Measurements from ENCODE around the gene IL17RA.
"Not testable (repeated sequence)": the region's sequence is repeated elsewhere in the genome, so short reads cannot be mapped to it uniquely, and the experiment has no call there.

Gene IL17RA

DNA sequence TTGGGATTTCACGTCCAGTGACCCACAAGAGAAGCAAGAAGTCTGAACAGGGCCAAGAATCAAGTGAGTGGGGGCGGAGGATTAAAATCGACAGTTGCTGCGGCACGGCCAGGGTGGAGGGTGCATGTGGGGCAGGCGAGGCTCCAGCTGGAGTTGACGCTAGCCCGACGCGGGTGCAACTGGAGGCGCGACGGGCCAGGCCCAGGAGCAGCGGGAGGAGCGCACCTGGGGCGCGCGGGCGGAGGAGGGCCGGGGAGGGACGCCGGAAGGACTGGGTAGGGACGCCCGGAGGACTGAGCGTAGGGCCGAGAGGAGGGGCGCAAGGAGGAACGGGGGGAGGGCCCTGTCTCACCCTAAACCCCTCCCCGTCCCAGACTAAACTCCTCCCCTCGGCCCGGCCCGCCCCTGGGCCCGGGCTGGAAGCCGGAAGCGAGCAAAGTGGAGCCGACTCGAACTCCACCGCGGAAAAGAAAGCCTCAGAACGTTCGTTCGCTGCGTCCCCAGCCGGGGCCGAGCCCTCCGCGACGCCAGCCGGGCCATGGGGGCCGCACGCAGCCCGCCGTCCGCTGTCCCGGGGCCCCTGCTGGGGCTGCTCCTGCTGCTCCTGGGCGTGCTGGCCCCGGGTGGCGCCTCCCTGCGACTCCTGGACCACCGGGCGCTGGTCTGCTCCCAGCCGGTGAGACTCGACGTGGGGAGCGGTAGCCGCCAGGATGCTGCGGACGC, at the start of gene IL17RA:
TSS of gene IL17RA (plus strand) at position 447 of the 723 bp plus-strand sequence. CDS start at position 539, 92 bp downstream.
- DNase-seq (ENCODE audit: low read depth in 2 of 2): peak; percentile 90 to 95

DNA sequence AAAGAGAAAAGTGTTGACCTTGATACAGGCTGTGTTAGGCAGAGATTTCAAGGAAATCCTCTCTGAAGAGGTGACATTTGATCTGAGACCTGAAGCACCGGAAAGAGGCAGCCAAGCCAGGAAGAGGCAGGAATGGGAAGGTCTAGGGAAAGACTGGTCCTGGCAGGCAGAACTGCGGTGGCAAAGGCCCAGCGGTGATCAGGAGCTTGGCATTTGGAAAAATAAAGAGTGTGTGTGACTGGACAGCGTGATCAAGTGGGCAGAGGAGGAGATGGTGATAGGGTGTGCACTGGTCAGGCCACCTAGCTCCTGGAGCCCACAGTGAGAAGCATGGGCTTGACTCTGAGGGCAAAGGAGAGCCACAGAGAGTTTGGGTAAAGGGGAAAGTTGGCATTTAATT, 49.6 kb upstream of the IL17RA start:
- no peak for DNase-seq (ENCODE audit: low read depth in 2 of 2)

GRCh38 chr22:17035976-17036841, 48.6 kb upstream of the IL17RA start:
- DNase-seq (ENCODE audit: low read depth in 2 of 2): not testable (repeated sequence)

DNA sequence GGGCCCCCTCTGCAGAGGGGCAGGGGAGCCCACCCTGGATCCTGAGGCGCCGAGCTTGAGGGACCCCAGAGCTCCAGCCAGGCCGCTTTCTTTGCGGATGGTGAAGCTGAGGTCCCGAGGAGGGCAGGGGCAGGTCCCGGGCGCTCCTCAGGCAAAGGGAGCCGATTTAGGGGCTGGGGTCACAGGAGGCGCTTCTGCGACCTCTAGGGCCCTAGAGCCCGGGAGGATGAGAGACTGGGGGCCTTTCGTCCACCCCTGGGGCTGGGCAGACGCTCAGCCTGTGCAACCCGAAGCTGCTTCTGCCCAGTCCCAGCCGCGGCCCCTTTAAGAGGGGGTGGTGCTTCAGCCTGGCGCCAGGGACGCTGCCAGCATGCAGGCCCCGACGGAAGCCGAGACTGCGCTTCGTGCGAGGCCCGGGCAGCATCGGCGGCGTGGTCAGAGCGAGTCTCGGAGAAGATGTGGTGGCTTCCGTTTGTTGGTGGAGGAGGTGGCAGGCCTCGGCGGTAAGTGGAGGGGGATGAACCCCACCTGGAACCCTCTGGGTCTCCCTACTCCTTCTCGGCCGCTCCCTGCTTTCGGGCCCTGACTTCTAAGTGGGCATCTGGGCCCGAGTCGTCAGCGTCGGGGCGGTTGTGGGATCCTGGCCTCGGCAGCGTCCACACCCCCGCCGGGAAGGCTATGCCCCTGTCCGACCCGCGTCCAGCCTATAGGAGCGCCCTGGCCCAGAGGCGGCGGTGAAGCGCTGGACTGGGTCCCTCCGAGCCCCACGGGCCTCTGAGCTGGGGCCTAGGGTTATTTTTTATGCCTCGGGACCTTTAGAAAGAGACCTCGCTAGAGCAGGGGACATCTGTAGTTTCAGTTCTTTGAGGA, 47.7 kb upstream of the IL17RA start:
- not testable (repeated sequence) for DNase-seq (ENCODE audit: low read depth in 2 of 2)

GRCh38 chr22:17043521-17043920, 41.3 kb upstream of the IL17RA start:
- no peak for DNase-seq (ENCODE audit: low read depth in 2 of 2)

- no peak for DNase-seq (ENCODE audit: low read depth in 2 of 2)
Measured at GRCh38 chr22:17046566-17047348, 38.0 kb upstream of the IL17RA start.

- DNase-seq (ENCODE audit: low read depth in 2 of 2): no peak
Measured at GRCh38 chr22:17047656-17048055, 37.1 kb upstream of the IL17RA start.

DNA sequence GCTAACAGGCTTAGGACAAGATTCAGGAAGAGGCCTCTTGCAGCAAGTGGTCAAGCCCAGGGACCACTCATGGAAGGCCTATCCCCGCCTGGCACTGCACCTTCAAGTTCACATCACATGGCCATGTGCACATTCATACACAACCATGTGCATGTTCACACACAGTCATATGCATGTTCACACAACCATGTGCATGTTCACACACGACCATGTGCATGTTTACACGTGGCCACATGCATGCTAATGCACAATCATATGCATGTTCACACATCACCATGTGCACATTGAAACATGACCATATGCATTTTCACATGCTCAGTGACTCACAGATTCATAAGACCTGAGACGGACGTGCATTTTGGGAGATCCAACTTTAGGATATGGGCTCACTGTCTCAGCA, 28.7 kb upstream of the IL17RA start:
- DNase-seq (ENCODE audit: low read depth in 2 of 2): no peak

DNA sequence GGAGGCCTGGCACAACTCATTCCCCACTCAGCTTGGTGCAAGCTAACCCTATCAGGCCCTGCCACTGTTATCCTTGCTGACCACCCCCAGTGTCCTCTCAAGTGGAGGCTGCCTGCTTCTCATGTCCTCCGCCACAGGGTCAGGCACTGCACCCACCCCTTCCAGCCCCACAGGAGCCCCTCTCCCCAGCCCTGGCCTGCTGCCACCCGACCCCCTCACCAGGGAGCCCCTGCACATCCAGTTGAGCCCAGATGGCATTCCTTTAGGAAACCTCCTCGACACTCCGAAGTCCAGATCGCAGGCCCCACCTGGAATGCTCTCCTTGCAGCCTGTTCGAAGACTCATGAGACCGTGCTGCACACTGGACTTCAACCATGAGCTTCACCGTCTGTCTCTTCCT, 28.0 kb upstream of the IL17RA start:
- DNase-seq (ENCODE audit: low read depth in 2 of 2): no peak

GRCh38 chr22:17057959-17058814, 26.6 kb upstream of the IL17RA start:
- peak in 1 of 2 donors; percentile 25 for DNase-seq (ENCODE audit: low read depth in 2 of 2)

GRCh38 chr22:17060126-17060525, 24.7 kb upstream of the IL17RA start:
- DNase-seq (ENCODE audit: low read depth in 2 of 2): no peak

DNA sequence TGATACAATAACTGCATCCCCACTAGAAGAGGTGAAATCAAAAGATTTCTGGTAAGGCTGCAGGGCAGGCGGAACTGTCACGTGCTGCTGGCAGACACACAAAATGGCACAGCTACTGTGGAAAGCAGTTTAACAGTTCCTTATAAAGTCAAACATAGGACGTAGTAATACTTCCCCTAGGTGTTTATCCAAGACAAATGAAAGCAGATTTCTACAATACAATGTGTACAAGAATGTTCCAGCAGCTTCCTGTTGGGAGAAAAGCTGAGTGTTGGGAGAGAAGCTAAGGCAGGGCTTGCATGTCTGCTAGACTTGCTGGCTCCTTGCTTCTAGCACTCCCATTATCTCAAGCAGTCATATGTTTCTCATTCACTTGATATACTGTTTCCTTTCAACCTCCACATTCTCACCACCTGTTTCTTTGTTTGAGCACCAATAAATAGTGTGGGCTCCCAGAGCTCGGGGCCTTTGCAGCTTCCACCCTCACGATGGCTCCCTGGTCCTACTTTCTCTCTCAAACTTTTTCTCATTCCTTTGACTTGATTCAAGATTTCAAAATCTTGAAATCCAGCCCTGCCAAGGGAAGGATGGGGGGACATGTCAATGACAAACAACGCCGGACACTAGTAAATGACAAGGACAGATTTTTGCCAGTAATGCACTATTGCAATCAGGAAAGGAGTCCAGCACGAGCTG, 21.2 kb upstream of the IL17RA start:
- DNase-seq (ENCODE audit: low read depth in 2 of 2): no peak

DNA sequence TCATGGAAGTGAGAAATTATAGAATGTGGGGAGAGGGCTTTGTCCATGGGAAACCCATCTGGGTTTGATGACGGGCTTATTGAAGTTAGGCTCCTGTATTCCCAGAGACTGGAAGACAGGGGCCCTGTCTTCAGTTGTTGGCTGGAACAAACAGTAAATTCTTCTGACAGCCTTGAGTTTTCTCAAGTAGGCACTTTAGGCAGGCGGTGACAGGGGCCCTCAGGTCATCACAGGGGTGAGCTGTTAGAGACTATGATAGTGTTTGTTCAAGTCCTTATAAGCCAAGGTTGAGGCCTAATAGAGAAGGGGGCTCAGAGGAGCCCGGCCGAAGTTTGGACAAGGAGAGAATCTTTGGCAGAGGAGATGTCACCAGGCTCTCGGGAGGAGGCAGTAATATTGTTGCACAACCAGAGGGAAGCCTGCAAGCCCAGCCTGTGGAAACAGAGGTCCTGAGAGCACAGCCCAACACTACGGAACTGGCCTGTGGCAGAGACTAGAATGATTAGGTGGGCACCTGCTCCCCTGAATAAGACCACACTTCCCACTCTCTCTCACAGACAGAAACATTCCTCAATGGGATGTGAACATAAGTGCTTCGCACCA, 20.2 kb upstream of the IL17RA start:
- no peak for DNase-seq (ENCODE audit: low read depth in 2 of 2)

DNA sequence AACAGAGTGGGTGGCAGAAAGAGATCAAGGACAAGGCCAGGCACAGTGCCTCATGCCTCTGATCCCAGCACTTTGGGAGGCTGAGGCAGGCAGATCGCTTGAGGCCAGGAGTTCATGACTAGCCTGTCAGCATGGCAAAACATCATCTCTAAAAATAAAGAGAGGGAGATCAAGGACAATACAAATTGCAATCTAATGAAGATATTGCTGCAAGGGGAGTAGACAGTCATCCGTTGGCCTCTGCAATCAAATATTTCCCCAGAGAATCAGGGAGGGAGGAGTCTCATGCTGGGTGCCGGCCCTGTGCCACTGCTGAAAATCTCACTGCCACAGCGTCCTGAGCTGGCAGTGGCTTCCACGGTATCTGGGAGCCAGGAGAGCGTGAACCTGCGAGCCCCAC, 19.4 kb upstream of the IL17RA start:
- no peak for DNase-seq (ENCODE audit: low read depth in 2 of 2)

GRCh38 chr22:17072877-17073276, 11.9 kb upstream of the IL17RA start:
- no peak for DNase-seq (ENCODE audit: low read depth in 2 of 2)

DNA sequence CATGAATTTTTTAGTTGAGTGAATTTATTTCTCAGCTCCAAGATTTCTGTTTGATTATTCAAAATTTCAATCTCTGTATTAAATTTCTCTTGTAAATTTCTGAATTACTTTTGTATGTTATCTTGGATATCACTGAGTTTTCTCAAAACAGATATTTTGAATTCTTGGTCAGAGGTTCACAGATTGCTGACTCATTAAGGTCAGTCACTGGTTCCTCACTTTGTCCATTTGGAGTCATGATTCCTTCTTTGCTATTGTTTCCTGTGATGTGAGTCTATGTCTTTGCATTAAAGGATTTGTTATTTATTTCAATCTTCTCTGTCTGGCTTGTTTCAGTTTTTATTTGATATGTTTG, 10.2 kb upstream of the IL17RA start:
- no peak for DNase-seq (ENCODE audit: low read depth in 2 of 2)

GRCh38 chr22:17077255-17077654, 7.5 kb upstream of the IL17RA start:
- no peak for DNase-seq (ENCODE audit: low read depth in 2 of 2)

DNA sequence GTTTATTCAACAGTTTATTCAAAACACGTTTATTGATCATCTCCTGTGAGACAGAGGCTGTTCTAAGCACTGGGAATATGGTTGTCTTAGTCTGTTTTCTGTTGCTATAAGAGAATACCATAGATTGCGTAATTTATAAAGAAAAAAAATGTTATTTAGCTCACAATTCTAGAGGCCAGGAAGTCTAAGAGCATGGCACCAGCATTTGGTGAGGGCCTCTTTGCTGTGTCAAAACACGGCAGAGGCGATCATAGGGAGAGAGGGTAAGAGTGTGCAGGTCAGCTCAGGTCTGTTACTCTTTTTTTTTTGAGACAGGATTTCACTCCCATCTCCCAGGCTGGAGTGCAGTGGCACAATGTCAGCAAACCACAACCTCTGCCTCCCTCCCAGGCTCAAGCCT, 5.2 kb upstream of the IL17RA start:
- DNase-seq (ENCODE audit: low read depth in 2 of 2): no peak

DNA sequence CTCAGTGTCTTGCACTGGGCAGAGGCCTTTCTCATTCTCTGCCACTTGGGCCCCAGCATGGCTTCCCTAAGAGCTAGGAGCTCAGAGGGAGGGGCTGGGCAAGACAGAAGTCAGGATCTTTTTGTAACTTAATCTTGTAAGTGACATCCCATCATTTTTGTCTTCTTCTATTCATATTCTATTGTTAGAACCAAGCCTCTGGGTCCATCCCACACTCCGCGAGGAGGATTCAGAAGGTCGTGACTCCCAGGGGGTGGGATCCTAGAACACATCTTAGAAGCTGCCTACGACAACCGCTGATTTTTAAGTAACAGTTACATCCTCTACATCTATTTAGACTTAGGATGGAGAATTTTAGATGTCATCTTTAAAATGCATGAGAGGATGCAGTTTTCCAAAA, 1.5 kb upstream of the IL17RA start:
- no peak for DNase-seq (ENCODE audit: low read depth in 2 of 2)

All from stimulated activated CD4-positive, alpha-beta T cell treated with anti-CD3 and anti-CD28 coated beads, Interleukin-1b, Interleukin-23, amount 100 ng/mL, for 4 hours (primary cell).